Panc1 (cell line): Measurements from ENCODE around the gene TFAP2A. TPM values are rescaled to one million over a fixed set of nuclear protein-coding genes. Genes with fewer than 3 reads are reported as not detected.

ENCODE experiments used
- ATAC-seq: fragments of 200-7000 bp; cut with Tn5 transposase; 2 replicates; pipeline ENCODE4 v1.9.1; 2020; ENCODE audit warnings: mild to moderate bottlenecking, moderate library complexity
- BruUV-seq: library from RNA; stranded (reverse); fragments of 400-500 nt; replicated peaks from 2 replicates; lab custom pipeline; 2021; lab: Mats Ljungman, UMichigan
- CTCF ChIA-PET: fragments of 300-600 bp; sonication (Branson Sonifier 250); formaldehyde crosslinking; loops from one replicate; lab custom pipeline; 2022; ENCODE audit warnings: antibody characterized with exemption; lab: Charles Lee
- POLR2A ChIA-PET: fragments of 300-600 bp; sonication (Branson Sonifier 250); formaldehyde crosslinking; loops from one replicate; lab custom pipeline; 2022; ENCODE audit warnings: antibody characterized with exemption; lab: Charles Lee
- DNase-seq: peaks from one replicate; pipeline ENCODE4 v3.0.0-alpha.2; 2010; ENCODE audit warnings: low read depth, low spot score
- H3K27ac ChIP-seq: 2 replicates; pipeline ENCODE4 v1.5.1; 2011; ENCODE audit warnings: mild to moderate bottlenecking, low read length, inconsistent platforms
- H3K27me3 ChIP-seq: fragments of 200-500 bp; sonication (Bioruptor generic); 2 replicates; pipeline ENCODE4 v1.6.0; 2014; ENCODE audit warnings: low read length, inconsistent platforms; ENCODE audit not compliant: control insufficient read depth, insufficient read depth
- H3K36me3 ChIP-seq: fragments of 200-500 bp; sonication (Bioruptor generic); 2 replicates; pipeline ENCODE4 v1.5.1; 2014; ENCODE audit warnings: inconsistent platforms, mild to moderate bottlenecking, low read length, moderate library complexity; ENCODE audit not compliant: control insufficient read depth, insufficient read depth
- H3K4me1 ChIP-seq: 2 replicates; pipeline ENCODE4 v1.5.1; 2011; ENCODE audit warnings: inconsistent platforms, mild to moderate bottlenecking, low read length, moderate library complexity; ENCODE audit not compliant: control insufficient read depth, insufficient read depth
- H3K4me3 ChIP-seq, 2 experiments: 2 replicates each; pipeline ENCODE4 v1.5.1; 2011 to 2012; ENCODE audit warnings: low read depth in 2 of 2, low read length in 2 of 2, mild to moderate bottlenecking in 2 of 2, inconsistent platforms in 1 of 2, moderate library complexity in 1 of 2
- H3K9me3 ChIP-seq: fragments of 200-500 bp; sonication (Bioruptor generic); 2 replicates; pipeline ENCODE4 v1.5.1; 2014; ENCODE audit warnings: low read depth, mild to moderate bottlenecking, inconsistent platforms, low read length, moderate library complexity; ENCODE audit not compliant: control insufficient read depth, insufficient read depth
- CTCF ChIP-seq: fragments of 450-650 bp; IDR thresholded peaks from 2 replicates; pipeline ENCODE4 v1.5.1; 2017; ENCODE audit warnings: mild to moderate bottlenecking
- POLR2AphosphoS5 ChIP-seq: IDR thresholded peaks from 2 replicates; pipeline ENCODE4 v1.6.1; 2012; ENCODE audit warnings: mild to moderate bottlenecking, low read depth, low read length, moderate library complexity
- SIN3A ChIP-seq: IDR thresholded peaks from 2 replicates; pipeline ENCODE4 v1.6.1; 2012; ENCODE audit warnings: low read depth, mild to moderate bottlenecking, low read length, moderate library complexity, borderline replicate concordance; ENCODE audit not compliant: insufficient read depth
- TCF7L2 ChIP-seq: IDR thresholded peaks from 2 replicates; pipeline ENCODE4 v1.6.1; 2011; ENCODE audit warnings: mild to moderate bottlenecking, low read depth, low read length, inconsistent platforms
- in situ Hi-C: cut with HindIII; loops from 2 replicates; pipeline ENCODE4 v1.10.0; 2016; ENCODE audit warnings: low sequenced_read_pairs, low pct_unique_long_range_greater_than_20kb
- intact Hi-C: fragments of 100-400 bp; cut with micrococcal nuclease; formaldehyde crosslinking; loops from one replicate; pipeline ENCODE4 v1.10.0; 2022; ENCODE audit not compliant: unreplicated experiment
- total RNA-seq: library from RNA; stranded (reverse); gene quantifications from one replicate; pipeline ENCODE4 v1.2.1, GENCODE V29; 2021; ENCODE audit not compliant: unreplicated experiment
- TF ChIP-seq, protein P1 (sequence below), 2 experiments: IDR thresholded peaks; 2 replicates each; pipeline ENCODE4 v1.6.1; 2011 to 2012; ENCODE audit warnings: low read depth in 2 of 2, control low read depth in 1 of 2, low read length in 1 of 2, mild to moderate bottlenecking in 1 of 2, moderate library complexity in 1 of 2; ENCODE audit not compliant: insufficient read depth in 1 of 2

The TFAP2A gene
- total RNA-seq, 1 experiment from 2014 or later: 83.9 TPM

DNA sequence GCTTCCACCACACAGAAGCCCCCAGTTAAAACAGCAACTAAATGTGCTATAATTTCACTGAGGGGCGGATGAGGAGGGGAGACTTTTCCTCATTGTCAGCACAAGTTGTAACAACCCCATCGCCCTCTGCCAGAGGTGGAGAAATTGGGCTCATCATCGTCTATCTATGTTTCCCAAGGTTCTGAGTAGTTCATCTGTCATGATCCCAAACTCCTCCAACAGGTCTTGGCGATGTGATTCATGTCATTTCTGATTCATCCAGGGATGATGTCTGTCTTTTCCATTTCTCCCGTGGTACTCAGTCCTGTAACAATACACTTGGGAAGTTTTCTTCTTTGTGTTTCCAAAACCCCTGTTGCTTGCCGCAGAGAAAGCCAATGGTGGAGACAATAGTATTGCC is 51.0 kb downstream of the TFAP2A start:
- TF ChIP-seq SIN3A (no peak), CTCF (no peak), POLR2AphosphoS5 (no peak), TCF7L2 (no peak)
- TF ChIP-seq, protein P1, sequence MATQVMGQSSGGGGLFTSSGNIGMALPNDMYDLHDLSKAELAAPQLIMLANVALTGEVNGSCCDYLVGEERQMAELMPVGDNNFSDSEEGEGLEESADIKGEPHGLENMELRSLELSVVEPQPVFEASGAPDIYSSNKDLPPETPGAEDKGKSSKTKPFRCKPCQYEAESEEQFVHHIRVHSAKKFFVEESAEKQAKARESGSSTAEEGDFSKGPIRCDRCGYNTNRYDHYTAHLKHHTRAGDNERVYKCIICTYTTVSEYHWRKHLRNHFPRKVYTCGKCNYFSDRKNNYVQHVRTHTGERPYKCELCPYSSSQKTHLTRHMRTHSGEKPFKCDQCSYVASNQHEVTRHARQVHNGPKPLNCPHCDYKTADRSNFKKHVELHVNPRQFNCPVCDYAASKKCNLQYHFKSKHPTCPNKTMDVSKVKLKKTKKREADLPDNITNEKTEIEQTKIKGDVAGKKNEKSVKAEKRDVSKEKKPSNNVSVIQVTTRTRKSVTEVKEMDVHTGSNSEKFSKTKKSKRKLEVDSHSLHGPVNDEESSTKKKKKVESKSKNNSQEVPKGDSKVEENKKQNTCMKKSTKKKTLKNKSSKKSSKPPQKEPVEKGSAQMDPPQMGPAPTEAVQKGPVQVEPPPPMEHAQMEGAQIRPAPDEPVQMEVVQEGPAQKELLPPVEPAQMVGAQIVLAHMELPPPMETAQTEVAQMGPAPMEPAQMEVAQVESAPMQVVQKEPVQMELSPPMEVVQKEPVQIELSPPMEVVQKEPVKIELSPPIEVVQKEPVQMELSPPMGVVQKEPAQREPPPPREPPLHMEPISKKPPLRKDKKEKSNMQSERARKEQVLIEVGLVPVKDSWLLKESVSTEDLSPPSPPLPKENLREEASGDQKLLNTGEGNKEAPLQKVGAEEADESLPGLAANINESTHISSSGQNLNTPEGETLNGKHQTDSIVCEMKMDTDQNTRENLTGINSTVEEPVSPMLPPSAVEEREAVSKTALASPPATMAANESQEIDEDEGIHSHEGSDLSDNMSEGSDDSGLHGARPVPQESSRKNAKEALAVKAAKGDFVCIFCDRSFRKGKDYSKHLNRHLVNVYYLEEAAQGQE (IDR thresholded peaks at IDR 0.05; ENCODE audit: insufficient read depth in 1 of 2, low read depth in 2 of 2, low read length in 1 of 2): no peak
- DNase-seq (no peak), ATAC-seq (no peak)
- Histone ChIP-seq H3K27me3 (no peaks in the 10 kb centered on the region), H3K27ac (no peak overlapping the region), H3K9me3 (no peaks in the 10 kb centered on the region; the same call in 1 of the 2 replicates), H3K4me1 (no peaks in the 10 kb centered on the region), H3K36me3 (no peaks in the 10 kb centered on the region), H3K4me3 (no peak overlapping the region)
- intact Hi-C loops (no loop called here), in situ Hi-C loops (loop anchor here (10.0 kb wide), 1 partner anchor 169 kb away; no protein-coding TSS in a partner anchor)
- CTCF ChIA-PET: no interaction called here
- BruUV-seq: no TSS peak
- POLR2A ChIA-PET: no interaction called here

DNA sequence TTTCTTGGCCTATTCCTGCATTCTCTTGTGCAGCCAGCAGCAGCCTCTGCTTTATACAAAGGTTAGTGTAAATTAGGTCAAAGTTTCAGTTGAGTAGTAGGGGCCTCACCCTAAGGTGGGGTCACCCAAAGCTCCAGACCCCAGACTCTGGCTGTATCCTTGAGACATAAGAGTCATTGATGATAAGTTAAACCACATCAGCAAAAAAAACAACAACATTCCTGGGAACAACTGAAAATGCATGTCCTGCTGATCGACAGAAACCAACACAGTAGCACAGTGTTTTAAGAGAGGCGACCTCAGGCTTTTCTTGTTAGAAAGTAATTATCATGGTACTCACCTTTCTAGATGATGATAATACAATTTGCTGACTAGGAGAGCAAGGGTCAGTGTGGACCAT is 52.6 kb downstream of the TFAP2A start:
- intact Hi-C loops: no loop called here
- ChIA-PET CTCF (no interaction called here), POLR2A (no interaction called here)
- no peak for DNase-seq
- Histone ChIP-seq H3K36me3 (no peaks in the 10 kb centered on the region), H3K27me3 (no peaks in the 10 kb centered on the region), H3K4me1 (no peaks in the 10 kb centered on the region), H3K27ac (no peak overlapping the region), H3K9me3 (no peaks in the 10 kb centered on the region; the same call in 1 of the 2 replicates), H3K4me3 (no peak overlapping the region)
- no peak for ATAC-seq
- in situ Hi-C loops: loop anchor here (10.0 kb wide), 1 partner anchor 167 kb away; no protein-coding TSS in a partner anchor
- BruUV-seq: no TSS peak
- TF ChIP-seq CTCF: no peak
- TF ChIP-seq POLR2AphosphoS5: no peak
- TF ChIP-seq, protein P1 (IDR thresholded peaks at IDR 0.05; ENCODE audit: insufficient read depth in 1 of 2, low read depth in 2 of 2, low read length in 1 of 2): no peak
- TF ChIP-seq TCF7L2: no peak
- TF ChIP-seq SIN3A: no peak
